Rectal smooth muscle tissue (tissue), 1 donor: Measurements from ENCODE around the gene HSP90AA1.
"Not testable (repeated sequence)": the region's sequence is repeated elsewhere in the genome, so short reads cannot be mapped to it uniquely, and the experiment has no call there.

ENCODE experiments used
- H3K27ac ChIP-seq: one replicate; pipeline ENCODE4 v1.7.0; 2013; ENCODE audit warnings: low read depth, low read length, inconsistent platforms
- H3K27me3 ChIP-seq: one replicate; pipeline ENCODE4 v1.7.0; 2013; ENCODE audit warnings: low read length; ENCODE audit not compliant: control insufficient read depth, insufficient read depth
- H3K36me3 ChIP-seq: one replicate; pipeline ENCODE4 v1.7.0; 2013; ENCODE audit warnings: low read length; ENCODE audit not compliant: control insufficient read depth, insufficient read depth
- H3K4me1 ChIP-seq: one replicate; pipeline ENCODE4 v1.7.0; 2013; ENCODE audit warnings: low read length; ENCODE audit not compliant: control insufficient read depth, insufficient read depth
- H3K4me3 ChIP-seq: one replicate; pipeline ENCODE4 v1.7.0; 2013; ENCODE audit warnings: low read length
- H3K9ac ChIP-seq: one replicate; pipeline ENCODE4 v1.7.0; 2013; ENCODE audit warnings: low read length

HSP90AA1 gene

GRCh38 chr14:102088012-102088792 is 1.4 kb upstream of the HSP90AA1 start:
- H3K4me3 ChIP-seq: peak overlapping the region; percentile 83
- H3K9ac ChIP-seq: no peak overlapping the region
- H3K27me3 ChIP-seq: no peaks in the 10 kb centered on the region
- peak overlapping the region; percentile 98 for H3K27ac ChIP-seq
- peaks cover 3% of the 10 kb centered on the region for H3K36me3 ChIP-seq
- H3K4me1 ChIP-seq: peaks cover 8% of the 10 kb centered on the region

GRCh38 chr14:102087762-102088011 is 843 bp upstream of the HSP90AA1 start:
- H3K27ac ChIP-seq: peak overlapping the region; percentile 98
- H3K4me1 ChIP-seq: peaks cover 8% of the 10 kb centered on the region

GRCh38 chr14:102086709-102086971 is 204 bp downstream of the HSP90AA1 start:
- H3K4me1 ChIP-seq: peaks cover 8% of the 10 kb centered on the region
- H3K27ac ChIP-seq: peak overlapping the region; percentile 99
- H3K4me3 ChIP-seq: peak overlapping the region; percentile 78
- H3K9ac ChIP-seq: peak overlapping the region; percentile 86
- H3K36me3 ChIP-seq: peaks cover 16% of the 10 kb centered on the region
- no peaks in the 10 kb centered on the region for H3K27me3 ChIP-seq

More at GRCh38 chr14:102087762-102088011, 843 bp upstream of the HSP90AA1 start:
- Histone ChIP-seq H3K27me3 (no peaks in the 10 kb centered on the region), H3K4me3 (peak overlapping the region; percentile 83), H3K9ac (peak overlapping the region; percentile 82), H3K36me3 (peaks cover 7% of the 10 kb centered on the region)

- Histone ChIP-seq H3K9ac (peak overlapping the region; percentile 86), H3K4me3 (peak overlapping the region; percentile 78), H3K36me3 (peaks cover 21% of the 10 kb centered on the region), H3K27me3 (no peaks in the 10 kb centered on the region), H3K27ac (peak overlapping the region; percentile 99), H3K4me1 (peaks cover 8% of the 10 kb centered on the region)
Measured at GRCh38 chr14:102085948-102086708, 716 bp downstream of the HSP90AA1 start.

GRCh38 chr14:102085488-102085887 is 1.4 kb downstream of the HSP90AA1 start:
- H3K4me3 ChIP-seq: peak overlapping the region; percentile 78
- H3K36me3 ChIP-seq: peaks cover 27% of the 10 kb centered on the region
- H3K4me1 ChIP-seq: peaks cover 8% of the 10 kb centered on the region
- no peak overlapping the region for H3K27ac ChIP-seq
- H3K9ac ChIP-seq: peak overlapping the region; percentile 29
- no peaks in the 10 kb centered on the region for H3K27me3 ChIP-seq

- Histone ChIP-seq H3K4me1 (peaks cover 8% of the 10 kb centered on the region), H3K4me3 (peak overlapping the region; percentile 78), H3K36me3 (peaks cover 31% of the 10 kb centered on the region), H3K9ac (no peak overlapping the region), H3K27me3 (no peaks in the 10 kb centered on the region), H3K27ac (no peak overlapping the region)
Measured at GRCh38 chr14:102084931-102085330, 1.9 kb downstream of the HSP90AA1 start.

GRCh38 chr14:102084522-102084921 is 2.3 kb downstream of the HSP90AA1 start:
- peaks cover 33% of the 10 kb centered on the region for H3K36me3 ChIP-seq
- H3K27ac ChIP-seq, H3K4me1 ChIP-seq, H3K9ac ChIP-seq, H3K4me3 ChIP-seq, H3K27me3 ChIP-seq: not testable (repeated sequence)

- Histone ChIP-seq H3K27ac (no peak overlapping the region), H3K9ac (no peak overlapping the region), H3K36me3 (peaks cover 35% of the 10 kb centered on the region), H3K4me1 (peaks cover 8% of the 10 kb centered on the region), H3K27me3 (no peaks in the 10 kb centered on the region), H3K4me3 (no peak overlapping the region)
Measured at GRCh38 chr14:102081231-102082080, 5.4 kb downstream of the HSP90AA1 start.

- no peak overlapping the region for H3K9ac ChIP-seq
- H3K36me3 ChIP-seq: peaks cover 35% of the 10 kb centered on the region
- no peak overlapping the region for H3K4me3 ChIP-seq
- peaks cover 4% of the 10 kb centered on the region for H3K4me1 ChIP-seq
- H3K27me3 ChIP-seq: no peaks in the 10 kb centered on the region
- H3K27ac ChIP-seq: no peak overlapping the region
Measured at GRCh38 chr14:102080183-102081080, 6.4 kb downstream of the HSP90AA1 start.

GRCh38 chr14:102079700-102079979 is 7.2 kb downstream of the HSP90AA1 start:
- H3K27ac ChIP-seq: no peak overlapping the region
- no peaks in the 10 kb centered on the region for H3K4me1 ChIP-seq
- peaks cover 35% of the 10 kb centered on the region for H3K36me3 ChIP-seq
- no peak overlapping the region for H3K9ac ChIP-seq
- no peaks in the 10 kb centered on the region for H3K27me3 ChIP-seq
- no peak overlapping the region for H3K4me3 ChIP-seq

- Histone ChIP-seq H3K4me3 (no peak overlapping the region), H3K4me1 (no peaks in the 10 kb centered on the region), H3K27me3 (no peaks in the 10 kb centered on the region), H3K9ac (no peak overlapping the region), H3K36me3 (peaks cover 35% of the 10 kb centered on the region), H3K27ac (no peak overlapping the region)
Measured at GRCh38 chr14:102078831-102079699, 7.8 kb downstream of the HSP90AA1 start.
